Keratinocyte (primary cell): Measurements from ENCODE around the gene ASPSCR1. TPM values are rescaled to one million over a fixed set of nuclear protein-coding genes. Genes with fewer than 3 reads are reported as not detected.

Experiments used
- DNase-seq: peaks from one replicate; pipeline ENCODE4 v3.0.0-alpha.2; 2011; ENCODE audit warnings: low read depth, missing footprints, low spot score
- FAIRE-seq: peaks from 2 replicates; lab custom pipeline; 2011; peaks lifted over from hg19 to GRCh38; lab: Jason Lieb, UNC
- H2AFZ ChIP-seq: 2 replicates; pipeline ENCODE4 v1.6.0; 2012; ENCODE audit warnings: low read length, control low read depth, inconsistent platforms; ENCODE audit not compliant: control insufficient read depth
- H3K27ac ChIP-seq: 2 replicates; pipeline ENCODE4 v1.5.1; 2011; ENCODE audit warnings: low read length; ENCODE audit not compliant: control insufficient read depth, insufficient read depth
- H3K27me3 ChIP-seq: 3 replicates; pipeline ENCODE4 v1.6.0; 2011; ENCODE audit warnings: low read length; ENCODE audit not compliant: control insufficient read depth, insufficient read depth; ENCODE audit errors: extremely low read depth
- H3K36me3 ChIP-seq, 2 experiments: 2 replicates in 1 of 2; 3 replicates in 1 of 2; pipeline ENCODE4 v1.5.1; 2011; ENCODE audit warnings: low read length in 2 of 2, mild to moderate bottlenecking in 1 of 2; ENCODE audit not compliant: control insufficient read depth in 2 of 2, insufficient read depth in 2 of 2; ENCODE audit errors: extremely low read depth in 1 of 2
- H3K4me1 ChIP-seq: 3 replicates; pipeline ENCODE4 v1.5.1; 2011; ENCODE audit warnings: low read length; ENCODE audit not compliant: control insufficient read depth, insufficient read depth; ENCODE audit errors: extremely low read depth
- H3K4me2 ChIP-seq: 3 replicates; pipeline ENCODE4 v1.6.0; 2011; ENCODE audit warnings: low read depth, low read length; ENCODE audit not compliant: control insufficient read depth, insufficient read depth; ENCODE audit errors: extremely low read depth
- H3K4me3 ChIP-seq, 3 experiments: fragments of 200-600 bp in 1 of 3; sonication (generic) in 1 of 3; 2 replicates in 2 of 3; 3 replicates in 1 of 3; pipeline ENCODE4 v1.5.1; 2011 to 2016; ENCODE audit warnings: low read length in 3 of 3, mild to moderate bottlenecking in 3 of 3, control low read depth in 2 of 3, inconsistent platforms in 1 of 3, low read depth in 1 of 3, mixed read lengths in 1 of 3, mixed run types in 1 of 3, moderate library complexity in 1 of 3; ENCODE audit not compliant: control insufficient read depth in 2 of 3, insufficient read depth in 2 of 3; ENCODE audit errors: extremely low read depth in 1 of 3
- H3K79me2 ChIP-seq: 2 replicates; pipeline ENCODE4 v1.6.0; 2012; ENCODE audit warnings: low read length; ENCODE audit not compliant: control insufficient read depth, insufficient read depth
- H3K9ac ChIP-seq: 3 replicates; pipeline ENCODE4 v1.6.0; 2011; ENCODE audit warnings: low read length; ENCODE audit not compliant: control insufficient read depth, insufficient read depth; ENCODE audit errors: extremely low read depth
- H3K9me1 ChIP-seq: 3 replicates; pipeline ENCODE4 v1.6.0; 2011; ENCODE audit warnings: low read length; ENCODE audit not compliant: control insufficient read depth, insufficient read depth; ENCODE audit errors: extremely low read depth
- H3K9me3 ChIP-seq: 2 replicates; pipeline ENCODE4 v1.5.1; 2012; ENCODE audit warnings: low read depth, low read length; ENCODE audit not compliant: control insufficient read depth
- H4K20me1 ChIP-seq: 3 replicates; pipeline ENCODE4 v1.6.0; 2011; ENCODE audit warnings: low read length; ENCODE audit not compliant: control insufficient read depth, insufficient read depth; ENCODE audit errors: extremely low read depth
- CTCF ChIP-seq, 3 experiments: IDR thresholded peaks in 1 of 3; conservative IDR thresholded peaks in 1 of 3; optimal IDR thresholded peaks in 1 of 3; 2 replicates in 2 of 3; 3 replicates in 1 of 3; pipeline versions ENCODE3 to v1.5.1; 2011; ENCODE audit warnings: low read length in 3 of 3, mild to moderate bottlenecking in 3 of 3, moderate library complexity in 2 of 3, control low read depth in 1 of 3, inconsistent platforms in 1 of 3; ENCODE audit not compliant: insufficient read depth in 2 of 3; ENCODE audit errors: extremely low read depth in 1 of 3
- EZH2 ChIP-seq: IDR thresholded peaks from one replicate; pipeline ENCODE4 v1.6.1; 2012; ENCODE audit warnings: inconsistent platforms, mild to moderate bottlenecking, low read length, moderate library complexity
- dilution Hi-C: fragments of 300-500 bp; cut with MboI; formaldehyde crosslinking; loops from one replicate; pipeline ENCODE4 v1.7.0; 2020; ENCODE audit warnings: low sequenced_read_pairs; ENCODE audit not compliant: extremely low pct_ligation_motif_present
- polyA plus RNA-seq, 5 experiments: library from polyadenylated mRNA; depleted of rRNA in 3 of 5; stranded (reverse) in 3 of 5; stranded (forward) in 1 of 5; unstranded in 1 of 5; fragments of >200 nt; gene quantifications; 1 replicate in 1 of 5; 2 replicates in 3 of 5; 3 replicates in 1 of 5; pipeline versions ENCODE4 v1.2.1 to v1.2.3, GENCODE V29; 2011 to 2012; ENCODE audit warnings: missing spikeins in 2 of 5, low read depth in 1 of 5, low replicate concordance in 1 of 5

ASPSCR1 gene
- polyA plus RNA-seq, 1 donor (not counting 4 experiments of a cell fraction or from before 2014, with no cell fraction given), result 5.2 TPM

GRCh38 chr17:82062984-82063368, 85.5 kb downstream of the ASPSCR1 start:
- Histone ChIP-seq H3K36me3 (peaks cover 18 to 30% of the 10 kb centered on the region in 2 experiments), H3K9me1 (no peaks in the 10 kb centered on the region), H3K9me3 (no peaks in the 10 kb centered on the region), H3K27ac (no peak overlapping the region), H3K4me3 (no peak overlapping the region), H3K27me3 (no peaks in the 10 kb centered on the region), H3K9ac (no peak overlapping the region), H4K20me1 (peaks cover 9% of the 10 kb centered on the region), H2AFZ (no peak overlapping the region), H3K79me2 (peaks cover 20% of the 10 kb centered on the region), H3K4me2 (no peak overlapping the region), H3K4me1 (peaks cover 13% of the 10 kb centered on the region)
- dilution Hi-C loops, result no loop called here
- DNase-seq (no peak), FAIRE-seq (no peak)
- TF ChIP-seq CTCF (optimal IDR thresholded peaks at IDR 0.05 in 1 of 3, IDR thresholded peaks at IDR 0.05 in 1 of 3, conservative IDR thresholded peaks at IDR 0.05 in 1 of 3; ENCODE audit: extremely low read depth in 1 of 3, insufficient read depth in 2 of 3, low read length in 3 of 3) (no peak), EZH2 (no peak)

- Histone ChIP-seq H3K4me3 (no peak overlapping the region), H3K36me3 (peaks cover 18 to 27% of the 10 kb centered on the region in 2 experiments), H2AFZ (no peak overlapping the region), H3K9me3 (no peaks in the 10 kb centered on the region), H3K79me2 (peaks cover 20% of the 10 kb centered on the region), H3K4me1 (peaks cover 13% of the 10 kb centered on the region), H3K4me2 (peak overlapping the region; percentile 93), H4K20me1 (peaks cover 9% of the 10 kb centered on the region), H3K27ac (no peak overlapping the region), H3K27me3 (no peaks in the 10 kb centered on the region), H3K9ac (peak overlapping the region; percentile 83), H3K9me1 (no peaks in the 10 kb centered on the region)
- no peak for FAIRE-seq
- no peak for DNase-seq
- dilution Hi-C loops, result no loop called here
- TF ChIP-seq EZH2 (no peak), CTCF (optimal IDR thresholded peaks at IDR 0.05 in 1 of 3, IDR thresholded peaks at IDR 0.05 in 1 of 3, conservative IDR thresholded peaks at IDR 0.05 in 1 of 3; ENCODE audit: extremely low read depth in 1 of 3, insufficient read depth in 2 of 3, low read length in 3 of 3) (no peak)
Observed at GRCh38 chr17:82063424-82064415, 86.3 kb downstream of the ASPSCR1 start.
